Frontal cortex (tissue), 4 donors: ENCODE measurements around the gene CCNJL. TPM values are rescaled to one million over a fixed set of nuclear protein-coding genes. Genes with fewer than 3 reads are reported as not detected.
"Not testable (repeated sequence)": the region's sequence is repeated elsewhere in the genome, so short reads cannot be mapped to it uniquely, and the experiment has no call there.

Experiments used
- DNase-seq, 2 donors: peaks; one replicate each; pipeline ENCODE4 v3.0.0; 2012; ENCODE audit warnings: low spot score in 2 of 2
- FAIRE-seq: peaks from 2 replicates; lab custom pipeline; 2012; peaks lifted over from hg19 to GRCh38; lab: Jason Lieb, UNC
- total RNA-seq: library from RNA; depleted of rRNA; stranded (reverse); fragments of >200 nt; gene quantifications from one replicate; pipeline ENCODE4 v1.2.3, GENCODE V29; 2014
- donor health status: control.
- donor health status: control.
- donor health status: control.

Gene CCNJL, protein sequence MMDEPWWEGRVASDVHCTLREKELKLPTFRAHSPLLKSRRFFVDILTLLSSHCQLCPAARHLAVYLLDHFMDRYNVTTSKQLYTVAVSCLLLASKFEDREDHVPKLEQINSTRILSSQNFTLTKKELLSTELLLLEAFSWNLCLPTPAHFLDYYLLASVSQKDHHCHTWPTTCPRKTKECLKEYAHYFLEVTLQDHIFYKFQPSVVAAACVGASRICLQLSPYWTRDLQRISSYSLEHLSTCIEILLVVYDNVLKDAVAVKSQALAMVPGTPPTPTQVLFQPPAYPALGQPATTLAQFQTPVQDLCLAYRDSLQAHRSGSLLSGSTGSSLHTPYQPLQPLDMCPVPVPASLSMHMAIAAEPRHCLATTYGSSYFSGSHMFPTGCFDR
- 0.82 TPM for total RNA-seq

DNA sequence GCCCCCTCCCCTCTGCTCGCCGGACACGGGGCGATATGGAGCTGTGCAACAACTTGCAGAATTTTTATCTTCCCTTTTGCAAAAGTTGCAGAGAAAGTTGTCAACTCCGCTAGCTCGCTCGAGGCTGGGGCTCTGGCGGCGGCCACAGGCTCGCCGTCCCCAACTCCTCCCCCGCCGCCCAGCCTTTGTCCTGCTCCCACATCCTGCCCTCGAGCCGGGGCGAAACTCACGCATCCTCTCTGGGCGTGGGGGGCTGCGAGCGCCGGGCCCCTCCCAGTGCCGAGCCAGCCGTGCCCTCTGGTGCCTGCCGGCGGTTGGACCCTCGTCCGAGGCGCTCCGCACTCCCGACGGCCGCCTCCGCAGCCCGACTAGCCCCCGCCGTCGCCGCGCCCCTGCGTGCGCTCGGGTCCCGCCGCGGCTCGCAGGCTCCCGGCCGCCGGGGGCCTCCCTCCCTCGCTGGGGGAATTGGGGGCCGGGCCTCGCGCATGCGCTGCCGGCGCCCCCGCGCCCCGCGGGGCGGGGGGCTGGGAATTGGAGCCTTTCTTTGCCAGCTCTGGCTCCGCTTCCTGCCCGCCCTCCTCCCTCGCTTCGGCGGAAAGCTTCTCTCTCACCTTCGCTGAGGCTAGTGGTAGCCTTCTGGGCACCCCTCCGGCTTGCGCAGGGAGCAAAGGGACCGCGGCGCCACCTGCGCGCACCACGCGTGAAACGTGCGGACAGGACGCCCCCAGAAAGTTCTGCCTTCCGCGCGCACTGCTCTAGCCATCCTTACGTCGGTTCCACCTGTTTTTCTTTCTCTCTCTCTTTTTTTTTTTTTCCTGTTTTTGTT is at the start of gene CCNJL:
Gene CCNJL (minus strand): TSS at position 431 of the 826 bp plus-strand sequence. CDS start 641 bp downstream, outside the sequence.
- DNase-seq (peak; percentile 81 to 83), FAIRE-seq (no peak)

DNA sequence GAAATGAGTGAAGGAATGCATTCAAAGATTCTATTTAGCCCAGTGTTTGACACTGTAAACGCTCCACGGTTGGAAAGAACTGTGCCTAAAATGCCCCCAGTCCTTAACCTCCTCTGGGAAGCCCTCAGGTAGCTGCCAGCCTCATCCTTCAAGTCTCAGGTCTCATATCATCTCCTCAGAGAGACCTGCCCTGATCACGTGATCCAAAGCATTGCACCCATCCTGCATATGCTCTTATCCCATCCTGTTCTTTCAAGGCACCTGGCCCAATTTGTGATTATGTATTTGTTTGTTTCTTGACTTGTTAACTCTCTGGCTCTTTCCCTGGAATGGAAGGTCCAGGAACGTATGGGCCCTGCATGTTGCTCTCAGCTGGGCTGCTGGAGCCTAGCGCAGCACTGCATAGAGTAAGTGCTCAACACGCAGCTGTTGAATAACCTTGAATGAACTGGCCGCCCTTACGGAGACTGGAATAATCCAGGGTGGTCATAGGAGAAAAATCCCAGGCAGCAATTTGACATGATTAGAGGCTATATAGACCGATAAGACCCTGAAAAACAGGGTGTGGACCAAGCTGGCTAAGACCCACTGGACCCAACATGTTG is 49.4 kb upstream of the CCNJL start:
- DNase-seq (no peak), FAIRE-seq (no peak)

DNA sequence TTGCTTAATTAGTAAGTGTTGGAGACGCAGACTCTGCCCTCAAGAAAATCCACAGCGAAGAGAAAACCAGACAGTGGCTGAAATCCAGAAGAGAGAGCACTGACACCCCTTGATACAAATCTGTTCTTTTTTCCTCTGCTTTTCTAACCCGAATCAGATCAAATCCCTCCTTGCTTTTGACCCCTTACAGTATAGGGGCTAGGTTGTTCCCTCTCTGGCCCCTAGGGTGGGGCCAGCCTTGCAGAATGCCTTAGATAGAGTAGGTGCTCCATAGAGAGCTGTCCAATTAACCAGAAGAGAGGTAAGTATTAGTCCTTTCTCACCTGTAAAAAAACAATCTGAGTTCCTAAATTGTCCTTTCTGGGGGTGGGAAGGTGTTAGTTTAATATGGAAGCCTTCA is 47.9 kb upstream of the CCNJL start:
- DNase-seq (no peak), FAIRE-seq (no peak)

DNA sequence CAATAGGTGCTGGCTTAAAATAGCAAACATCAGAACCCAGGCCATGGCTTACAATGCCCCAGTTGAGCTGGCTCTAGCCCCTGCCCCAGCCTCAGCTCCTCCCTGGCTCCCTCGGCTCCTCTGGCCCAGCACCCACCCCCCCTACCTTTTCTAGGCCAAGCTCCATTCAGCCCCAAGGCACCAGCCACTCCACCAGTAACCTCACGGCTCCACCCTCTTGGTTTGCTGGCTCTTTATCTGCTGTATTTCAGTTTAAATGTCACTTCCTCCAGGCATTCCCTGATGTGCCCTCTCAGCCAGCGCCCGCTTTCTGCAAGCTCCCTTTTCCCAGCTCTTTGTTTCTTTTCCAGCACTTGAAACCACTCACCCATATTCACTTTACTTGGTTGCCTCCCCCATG is 47.5 kb upstream of the CCNJL start:
- DNase-seq (no peak), FAIRE-seq (no peak)

DNA sequence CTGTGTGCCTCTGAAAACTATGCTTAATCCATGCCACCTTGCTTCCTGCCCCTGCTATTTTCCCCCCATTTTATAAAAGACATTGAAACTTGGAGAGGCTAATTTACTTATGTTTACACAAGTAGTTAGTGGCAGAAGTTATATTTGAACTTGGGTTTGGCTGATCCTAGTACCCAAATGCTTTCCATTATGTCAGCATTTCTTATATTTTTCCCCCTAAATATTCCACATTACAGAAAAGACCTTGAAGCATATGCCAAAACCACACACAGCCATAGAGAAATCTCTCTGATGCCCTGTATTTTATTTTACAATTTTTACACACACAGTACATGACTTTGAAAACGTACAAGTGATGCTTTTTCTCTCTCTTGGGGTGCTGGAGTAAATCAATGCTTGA is 46.9 kb upstream of the CCNJL start:
- DNase-seq (no peak), FAIRE-seq (no peak)

DNA sequence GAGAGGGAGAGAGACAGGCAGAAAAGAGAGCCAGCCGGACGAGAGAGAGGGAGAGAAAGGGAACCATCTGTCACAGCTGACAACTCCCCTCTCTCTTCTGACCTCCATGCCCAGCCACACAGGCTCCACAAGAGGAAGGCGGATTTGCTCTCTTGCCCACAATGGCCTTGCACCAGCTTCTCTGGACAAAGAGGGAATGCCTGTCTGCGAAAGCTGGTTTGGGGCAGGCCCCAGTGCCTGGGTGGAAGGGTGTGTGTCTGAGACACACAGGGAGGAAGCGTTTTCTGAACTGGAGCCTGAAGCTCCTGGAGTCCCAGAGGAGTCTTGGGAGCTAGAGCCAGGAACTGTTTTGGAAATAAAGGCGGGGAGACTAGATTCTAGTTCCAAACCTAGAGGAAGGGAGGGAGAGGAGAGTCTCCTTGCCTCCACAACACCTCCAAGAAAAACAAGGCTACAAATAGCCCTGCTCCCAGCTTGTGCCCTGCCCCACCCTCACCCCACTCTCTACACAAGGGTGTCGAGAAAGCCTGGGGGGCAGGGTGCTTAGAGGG is 45.6 kb upstream of the CCNJL start:
- FAIRE-seq, result no peak
- no peak for DNase-seq

DNA sequence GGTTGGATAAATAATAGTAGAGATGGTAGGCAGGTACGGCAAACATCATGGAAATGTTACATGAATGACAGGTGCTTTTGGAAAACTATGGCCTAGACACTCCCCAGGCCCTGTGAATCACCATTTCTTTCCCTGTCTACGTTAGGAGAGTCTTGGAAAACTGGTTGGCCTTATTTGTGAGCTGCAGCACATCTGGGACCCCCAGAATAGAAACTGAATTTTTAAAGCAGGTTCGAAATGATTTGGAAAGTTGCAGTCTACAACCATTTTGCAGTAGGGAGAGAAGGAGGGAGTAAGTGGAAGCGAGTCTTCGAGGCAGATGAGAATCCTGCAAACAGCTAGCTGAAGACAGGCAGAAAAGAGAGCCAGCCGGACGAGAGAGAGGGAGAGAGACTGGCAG is 45.0 kb upstream of the CCNJL start:
- DNase-seq, result no peak
- no peak for FAIRE-seq

DNA sequence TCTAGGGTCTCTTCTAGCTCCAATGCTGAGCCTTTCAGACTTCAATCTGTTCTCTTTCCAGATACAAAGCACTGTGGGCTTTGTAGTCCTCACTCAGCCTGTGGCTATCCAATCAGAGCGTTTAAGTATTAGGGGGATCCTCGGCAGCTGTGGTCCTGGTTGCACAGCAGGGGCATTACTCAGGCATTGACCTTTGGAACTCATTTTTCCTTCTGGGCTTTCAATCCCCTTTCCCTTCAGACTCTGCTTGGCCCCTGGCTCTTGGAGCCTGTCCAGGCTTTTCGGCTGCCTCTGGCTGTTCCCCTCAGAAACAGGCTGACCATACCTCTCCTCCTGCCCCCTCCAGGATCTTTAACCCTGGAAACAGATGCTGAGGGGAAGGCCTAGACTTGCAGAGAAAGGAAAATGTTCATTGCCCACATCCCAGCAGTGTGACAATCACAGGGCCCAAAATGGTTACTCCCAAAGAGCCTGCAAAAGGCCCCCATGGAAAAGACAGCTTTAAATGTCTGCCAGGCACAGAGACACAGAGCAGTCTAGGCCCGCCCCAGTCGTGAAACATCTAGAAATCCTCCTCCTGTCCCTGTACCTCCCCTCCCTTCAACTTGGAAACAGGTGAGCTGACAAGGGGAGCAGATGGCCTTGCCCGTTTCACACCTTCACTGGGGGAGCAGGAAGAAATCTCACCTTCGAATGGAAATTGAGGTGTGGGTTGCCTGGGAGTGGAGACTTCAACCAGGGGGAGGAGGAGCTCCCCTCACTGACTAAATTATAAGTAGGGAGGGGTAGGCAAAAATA is 44.4 kb upstream of the CCNJL start:
- DNase-seq, result no peak
- FAIRE-seq, result no peak

DNA sequence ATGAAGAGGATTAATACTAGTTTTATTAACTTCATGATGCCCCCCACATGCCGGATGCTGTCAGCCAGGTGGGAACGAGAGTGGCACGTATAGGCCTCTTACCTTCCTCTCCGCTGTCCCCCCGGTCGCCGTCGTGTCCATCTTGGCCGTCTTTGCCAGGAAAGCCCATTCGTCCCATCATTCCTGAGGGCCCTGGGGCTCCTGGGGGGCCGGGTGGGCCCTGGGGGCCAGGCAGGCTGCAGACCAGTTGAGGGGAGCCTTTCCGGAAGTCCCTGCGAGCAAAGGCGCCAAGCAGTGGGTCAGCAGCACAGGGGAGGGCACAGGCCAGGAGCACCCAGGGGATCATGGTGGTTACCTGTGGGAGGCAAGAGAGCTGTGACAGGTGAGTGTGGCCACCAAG is 42.3 kb upstream of the CCNJL start:
- DNase-seq (no peak), FAIRE-seq (no peak)

DNA sequence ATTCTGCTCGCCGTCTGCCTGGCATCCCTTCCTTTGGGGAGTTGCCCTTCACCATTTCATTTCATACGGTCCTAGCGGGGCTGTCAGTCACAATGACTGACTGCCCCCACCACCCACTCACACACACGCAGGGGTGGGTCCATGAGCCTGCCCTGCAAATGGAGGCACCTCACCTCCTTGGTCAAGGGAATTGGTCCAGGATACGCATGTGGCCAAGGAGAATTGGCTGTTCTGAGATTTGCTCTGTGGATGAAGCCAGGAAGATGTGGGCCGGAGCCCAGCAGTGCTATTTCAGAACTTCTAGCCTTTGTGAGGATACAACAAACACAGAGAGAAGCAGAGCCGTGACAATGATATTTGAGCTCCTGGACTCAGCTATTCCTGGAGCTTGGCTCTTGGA is 41.0 kb upstream of the CCNJL start:
- DNase-seq (peak; percentile 49 to 54), FAIRE-seq (no peak)

DNA sequence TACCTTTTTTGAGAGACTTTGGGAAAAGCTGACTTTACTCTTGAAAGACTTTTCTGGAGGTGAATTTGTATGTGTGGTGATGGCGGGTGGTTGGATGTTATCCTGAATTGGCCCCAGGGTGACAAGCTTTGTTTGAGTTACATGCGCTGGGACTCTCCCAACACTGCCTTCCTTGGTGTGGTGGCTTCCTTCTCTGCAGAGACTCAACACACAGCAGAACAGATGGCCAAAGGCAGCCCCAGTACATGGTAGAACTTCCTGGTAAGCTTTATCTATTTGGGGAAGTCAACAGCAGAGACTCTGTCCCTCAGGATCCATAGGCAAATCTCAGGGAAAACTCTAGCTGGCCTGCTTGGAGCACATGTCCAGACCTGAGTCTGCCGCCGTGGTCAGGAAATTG is 39.9 kb upstream of the CCNJL start:
- DNase-seq, result no peak
- no peak for FAIRE-seq

DNA sequence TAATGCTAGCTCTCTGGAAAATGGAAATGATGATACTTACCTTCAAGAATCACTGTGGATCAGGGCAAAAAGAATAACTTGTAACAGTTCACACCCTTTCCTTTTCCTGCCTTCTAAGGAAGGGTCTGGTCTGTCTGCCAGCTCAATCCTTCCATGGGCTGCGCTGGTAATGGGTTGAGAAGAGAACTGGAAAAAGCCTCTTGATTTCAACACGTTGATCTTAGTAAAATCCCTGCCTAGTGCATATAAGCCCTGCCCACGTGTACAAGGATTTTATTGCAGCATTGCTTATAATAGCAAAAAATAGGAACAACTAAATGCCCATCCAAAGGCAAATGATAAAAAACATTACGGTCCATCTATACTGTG is 37.6 kb upstream of the CCNJL start:
- no peak for FAIRE-seq
- no peak for DNase-seq

DNA sequence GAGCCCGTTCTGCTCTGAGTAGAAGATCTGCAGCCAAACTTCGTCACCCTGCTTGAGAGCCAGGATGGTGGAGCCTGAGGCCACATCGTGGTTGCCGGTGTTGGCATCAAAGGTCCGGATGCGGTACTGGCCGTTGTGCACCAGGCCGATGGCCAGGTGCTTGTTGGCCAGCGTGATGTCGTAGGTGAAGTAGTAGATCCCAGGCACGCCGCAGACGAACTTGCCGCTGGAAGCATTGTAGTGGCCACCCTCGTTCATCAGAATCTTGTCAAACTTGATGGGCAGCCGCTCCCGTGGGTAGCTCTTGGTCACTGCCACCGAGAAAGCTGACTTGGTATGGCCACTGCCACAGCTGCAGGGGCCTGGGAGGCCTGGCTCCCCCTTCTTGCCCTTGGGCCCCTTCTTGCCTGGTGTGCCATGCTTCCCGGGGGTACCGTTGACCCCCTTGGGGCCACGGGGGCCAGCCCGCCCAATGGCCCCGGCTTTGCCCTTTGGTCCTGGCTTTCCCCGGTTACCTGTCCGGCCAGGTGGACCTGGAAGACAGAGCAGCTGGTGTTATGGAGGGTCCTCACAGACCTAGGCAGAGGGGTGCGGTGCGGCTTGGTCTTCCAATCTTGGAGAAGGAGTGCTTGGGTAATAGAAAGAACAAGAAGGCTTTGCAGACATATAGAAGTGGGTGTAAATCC is 37.0 kb upstream of the CCNJL start:
- no peak for FAIRE-seq
- DNase-seq, result no peak

DNA sequence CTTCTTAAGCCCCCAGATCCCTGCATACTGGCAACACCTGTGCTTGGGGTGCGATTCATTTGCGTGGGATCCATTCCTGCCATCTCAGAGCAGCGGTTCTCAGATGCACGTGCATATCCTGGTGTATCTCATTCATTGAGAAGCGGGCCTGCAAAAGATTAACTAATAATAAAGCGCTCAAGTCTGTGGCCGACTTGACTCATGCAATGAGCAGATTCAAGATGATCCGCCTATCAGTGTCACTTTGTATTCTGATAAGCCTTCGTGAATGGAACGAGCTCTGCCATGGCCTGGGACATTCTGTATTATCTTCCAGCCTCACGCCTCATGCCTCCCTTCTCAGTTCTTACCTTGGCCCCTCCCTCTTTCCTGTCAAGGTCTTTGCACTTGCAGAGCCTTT is 35.7 kb upstream of the CCNJL start:
- FAIRE-seq, result no peak
- DNase-seq, result no peak

DNA sequence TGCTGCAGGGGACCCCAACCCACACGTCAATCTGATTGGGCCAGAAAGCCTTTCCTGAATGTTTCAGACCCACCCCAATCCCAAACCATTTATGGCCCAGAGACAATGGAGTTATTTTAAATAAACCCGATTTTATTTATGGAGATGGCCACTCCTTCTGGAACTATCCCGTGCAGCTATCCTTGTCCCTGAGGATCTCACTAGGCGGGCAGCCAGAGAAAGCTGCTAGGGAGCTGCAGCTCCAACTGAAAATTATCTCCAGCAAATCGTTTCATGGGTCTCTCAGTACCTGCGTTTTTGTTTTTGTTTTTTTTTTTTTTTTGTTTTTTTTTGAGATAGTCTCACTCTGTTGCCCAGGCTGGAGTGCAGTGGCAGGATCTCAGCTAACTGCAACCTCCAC is 35.1 kb upstream of the CCNJL start:
- FAIRE-seq (no peak), DNase-seq (no peak)

DNA sequence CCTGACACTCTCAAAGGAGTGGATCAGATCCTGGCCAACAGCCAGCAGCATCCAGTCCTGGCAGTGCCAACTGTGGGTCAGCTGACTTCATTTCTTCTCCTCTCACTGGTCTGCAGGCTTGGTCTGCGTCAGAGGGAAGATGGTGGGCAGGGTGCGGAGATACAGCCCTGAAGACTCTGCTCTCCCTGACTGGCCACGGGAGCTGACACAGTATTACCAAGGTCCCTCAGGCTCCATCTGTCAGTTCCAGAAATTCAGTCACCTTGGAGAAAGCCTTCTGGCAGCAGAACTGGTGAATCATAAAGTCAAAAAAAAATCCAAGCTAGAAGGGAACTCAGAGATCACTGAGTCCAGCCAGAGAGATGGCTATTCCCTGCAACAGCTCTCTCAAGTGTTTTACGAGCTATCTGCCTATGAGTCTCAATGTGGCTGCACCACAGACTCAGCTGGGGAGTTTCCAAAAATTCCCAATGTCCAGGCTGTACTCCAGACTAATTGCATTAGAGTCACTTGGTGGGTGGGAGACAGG is 30.1 kb upstream of the CCNJL start:
- no peak for FAIRE-seq

DNA sequence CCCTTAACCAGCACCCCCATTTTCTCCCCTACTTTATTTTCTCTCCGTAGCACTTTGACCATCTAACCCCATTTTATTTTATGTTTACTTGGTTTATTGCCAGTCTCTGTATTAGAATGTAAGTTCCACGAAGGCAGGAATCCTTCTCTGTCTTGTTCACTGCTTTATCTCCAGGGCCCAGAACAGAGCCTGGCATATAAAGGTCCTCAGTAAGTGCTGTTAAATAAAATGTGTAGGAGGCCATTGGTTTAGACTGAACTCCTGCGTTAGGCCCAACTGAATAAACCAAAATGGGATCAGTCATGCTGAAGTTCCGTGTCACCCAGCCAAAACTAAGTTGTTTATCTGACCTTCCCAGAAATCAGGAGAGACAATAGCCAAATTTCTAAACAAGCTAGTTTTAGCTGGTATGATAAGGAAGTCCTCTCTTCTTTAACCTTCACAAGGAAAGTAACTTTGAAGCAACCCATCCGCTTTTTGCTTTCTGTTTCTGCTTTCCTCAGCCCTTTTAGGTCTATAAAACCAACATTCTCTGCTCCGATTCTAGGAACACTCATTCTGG is 29.0 kb upstream of the CCNJL start:
- DNase-seq (no peak), FAIRE-seq (no peak)

More for the DNA sequence above, 30.1 kb upstream of the CCNJL start:
- DNase-seq, result no peak

DNA sequence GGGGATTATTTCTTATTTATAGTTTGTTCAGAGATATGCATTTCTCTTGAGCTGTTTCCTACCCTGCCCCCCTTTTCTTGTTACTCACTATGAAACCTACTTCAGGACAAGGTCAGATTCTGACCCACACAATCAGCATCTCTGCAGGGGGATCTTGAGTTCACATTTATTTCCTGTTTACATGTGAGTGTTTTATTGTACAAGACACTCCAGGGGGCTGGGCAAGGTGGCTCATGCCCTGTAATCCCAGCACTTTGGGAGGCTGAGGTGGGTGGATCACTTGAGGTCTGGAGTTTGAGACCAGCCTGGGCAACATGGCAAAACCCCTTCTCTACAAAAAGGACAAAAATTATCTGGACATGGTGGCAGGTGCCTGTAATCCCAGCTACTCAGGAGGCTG is 28.1 kb upstream of the CCNJL start:
- DNase-seq, FAIRE-seq: not testable (repeated sequence)
